ENCODE results near the gene CREB5. TPM values are rescaled to one million over a fixed set of nuclear protein-coding genes. Genes with fewer than 3 reads are reported as not detected.

Gene CREB5
- total RNA-seq, 1 experiment from 2014 or later = 2.1 TPM

DNA sequence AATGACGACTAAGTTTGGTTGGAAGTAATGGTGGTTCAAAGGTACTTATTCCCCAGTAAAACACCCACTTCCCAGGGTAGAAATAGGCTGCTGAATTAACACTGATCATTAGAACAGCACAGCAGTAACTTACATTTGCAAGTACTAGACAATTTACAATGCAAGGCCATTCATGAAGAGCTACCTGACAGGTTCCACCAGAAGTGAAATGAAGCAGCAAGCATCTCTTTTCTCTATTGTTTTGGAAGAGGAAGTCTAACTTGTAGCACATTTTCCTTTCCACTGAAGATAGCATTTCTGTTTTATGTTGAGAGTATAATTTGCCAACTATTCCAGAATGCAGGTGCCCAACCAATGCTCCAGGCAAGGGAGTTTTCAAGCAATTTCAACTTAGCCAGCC, 145.9 kb downstream of the CREB5 start:
- CTCF ChIA-PET = no interaction called here
- H3K9me2 ChIP-seq (ENCODE audit: insufficient read depth) = no peaks in the 10 kb centered on the region
- H4K20me1 ChIP-seq (ENCODE audit: insufficient read depth) = no peaks in the 10 kb centered on the region
- H3K79me2 ChIP-seq (ENCODE audit: low read depth) = no peaks in the 10 kb centered on the region
- H3K4me3 ChIP-seq = no peak overlapping the region
- H3F3A ChIP-seq (ENCODE audit: insufficient read depth, low read depth) = peaks cover 4% of the 10 kb centered on the region; the same call in 1 of the 2 replicates
- no peaks in the 10 kb centered on the region for H3K9me3 ChIP-seq (ENCODE audit: insufficient read depth, low read depth)
- no TSS peak for BruUV-seq (replicated peaks)
- no peak overlapping the region for H2AFZ ChIP-seq
- intact Hi-C loops (cut with micrococcal nuclease; ENCODE audit: unreplicated experiment) = no loop called here
- H3K27ac ChIP-seq = no peak overlapping the region
- H3K36me3 ChIP-seq (ENCODE audit: low read depth) = no peaks in the 10 kb centered on the region
- H3K27me3 ChIP-seq (ENCODE audit: insufficient read depth, low read depth) = peaks cover 4% of the 10 kb centered on the region; the same call in 1 of the 2 replicates
- peak overlapping the region; percentile 39 for H3K4me2 ChIP-seq
- peak in 1 of 2 experiments; percentile 71 for DNase-seq
- H3K4me1 ChIP-seq (replicated peaks; ENCODE audit: insufficient read depth) = peaks cover 13% of the 10 kb centered on the region
- POLR2A ChIA-PET (ENCODE audit: unreplicated experiment) = no interaction called here
- TF ChIP-seq, protein P1, sequence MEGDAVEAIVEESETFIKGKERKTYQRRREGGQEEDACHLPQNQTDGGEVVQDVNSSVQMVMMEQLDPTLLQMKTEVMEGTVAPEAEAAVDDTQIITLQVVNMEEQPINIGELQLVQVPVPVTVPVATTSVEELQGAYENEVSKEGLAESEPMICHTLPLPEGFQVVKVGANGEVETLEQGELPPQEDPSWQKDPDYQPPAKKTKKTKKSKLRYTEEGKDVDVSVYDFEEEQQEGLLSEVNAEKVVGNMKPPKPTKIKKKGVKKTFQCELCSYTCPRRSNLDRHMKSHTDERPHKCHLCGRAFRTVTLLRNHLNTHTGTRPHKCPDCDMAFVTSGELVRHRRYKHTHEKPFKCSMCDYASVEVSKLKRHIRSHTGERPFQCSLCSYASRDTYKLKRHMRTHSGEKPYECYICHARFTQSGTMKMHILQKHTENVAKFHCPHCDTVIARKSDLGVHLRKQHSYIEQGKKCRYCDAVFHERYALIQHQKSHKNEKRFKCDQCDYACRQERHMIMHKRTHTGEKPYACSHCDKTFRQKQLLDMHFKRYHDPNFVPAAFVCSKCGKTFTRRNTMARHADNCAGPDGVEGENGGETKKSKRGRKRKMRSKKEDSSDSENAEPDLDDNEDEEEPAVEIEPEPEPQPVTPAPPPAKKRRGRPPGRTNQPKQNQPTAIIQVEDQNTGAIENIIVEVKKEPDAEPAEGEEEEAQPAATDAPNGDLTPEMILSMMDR (conservative IDR thresholded peaks at IDR 0.05) = no peak
- no peak for TF ChIP-seq EZH2 (IDR thresholded peaks at IDR 0.05; ENCODE audit: low read depth)

DNA sequence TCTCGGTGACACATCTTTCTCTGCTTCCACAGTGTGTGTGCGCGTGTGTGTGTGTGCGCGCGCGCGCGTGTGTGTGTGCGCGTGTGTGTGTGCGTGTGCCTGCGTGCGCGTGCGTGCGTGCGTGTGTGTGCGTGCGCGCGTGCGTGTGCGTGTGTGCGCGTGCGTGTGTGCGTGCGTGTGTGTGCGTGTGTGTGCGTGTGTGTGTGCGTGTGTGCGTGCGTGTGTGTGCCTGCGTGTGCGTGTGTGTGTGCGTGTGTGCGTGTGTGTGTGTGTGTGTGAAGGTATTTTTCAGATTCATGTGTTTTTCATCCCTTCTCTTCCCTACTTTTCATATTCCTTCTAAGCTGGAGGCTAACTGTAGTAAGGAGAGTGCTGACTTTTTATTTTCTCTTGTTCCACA, 148.4 kb downstream of the CREB5 start:
- CTCF ChIA-PET = no interaction called here
- Histone ChIP-seq H2AFZ (no peak overlapping the region), H3K27me3 (ENCODE audit: insufficient read depth, low read depth) (peaks cover 10% of the 10 kb centered on the region; the same call in 1 of the 2 replicates), H3K9me3 (ENCODE audit: insufficient read depth, low read depth) (no peaks in the 10 kb centered on the region), H3K4me2 (no peak overlapping the region), H3K4me1 (replicated peaks; ENCODE audit: insufficient read depth) (peaks cover 13% of the 10 kb centered on the region), H3K79me2 (ENCODE audit: low read depth) (no peaks in the 10 kb centered on the region), H3K9me2 (ENCODE audit: insufficient read depth) (no peaks in the 10 kb centered on the region), H3K36me3 (ENCODE audit: low read depth) (no peaks in the 10 kb centered on the region), H3K27ac (no peak overlapping the region), H3F3A (ENCODE audit: insufficient read depth, low read depth) (peaks cover 4% of the 10 kb centered on the region; the same call in 1 of the 2 replicates), H4K20me1 (ENCODE audit: insufficient read depth) (no peaks in the 10 kb centered on the region), H3K4me3 (no peak overlapping the region)
- intact Hi-C loops (cut with micrococcal nuclease; ENCODE audit: unreplicated experiment) = no loop called here
- TF ChIP-seq, protein P1 (conservative IDR thresholded peaks at IDR 0.05) = no peak
- TF ChIP-seq EZH2 (IDR thresholded peaks at IDR 0.05; ENCODE audit: low read depth) = no peak
- POLR2A ChIA-PET (ENCODE audit: unreplicated experiment) = no interaction called here
- BruUV-seq (replicated peaks) = no TSS peak
- DNase-seq = no peak

DNA sequence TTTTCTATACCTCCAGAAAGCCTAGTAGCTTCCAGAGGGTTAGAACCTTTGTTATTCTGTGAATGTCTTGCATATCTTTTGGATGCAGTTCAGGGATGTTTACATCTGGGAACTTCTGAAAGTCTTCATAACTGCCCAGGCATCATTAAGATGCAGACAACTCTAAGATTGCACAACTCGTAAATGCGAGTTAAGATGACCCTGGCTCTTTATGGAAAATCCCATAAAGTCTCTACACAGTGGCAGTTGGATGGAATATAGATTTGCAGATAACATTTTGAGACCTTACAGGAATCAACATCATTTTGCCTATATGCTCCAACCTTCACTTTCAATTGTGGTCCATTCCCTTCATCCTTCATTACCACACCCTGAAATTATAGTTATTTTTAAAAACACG, 151.7 kb downstream of the CREB5 start:
- Histone ChIP-seq H3F3A (ENCODE audit: insufficient read depth, low read depth) (no peaks in the 10 kb centered on the region), H3K36me3 (ENCODE audit: low read depth) (no peaks in the 10 kb centered on the region), H3K27ac (no peak overlapping the region), H2AFZ (no peak overlapping the region), H3K79me2 (ENCODE audit: low read depth) (no peaks in the 10 kb centered on the region), H3K4me3 (no peak overlapping the region), H3K9me2 (ENCODE audit: insufficient read depth) (no peaks in the 10 kb centered on the region), H3K4me1 (replicated peaks; ENCODE audit: insufficient read depth) (no peaks in the 10 kb centered on the region; the same call in 1 of the 2 replicates), H3K4me2 (no peak overlapping the region), H3K9me3 (ENCODE audit: insufficient read depth, low read depth) (no peaks in the 10 kb centered on the region), H4K20me1 (ENCODE audit: insufficient read depth) (no peaks in the 10 kb centered on the region), H3K27me3 (ENCODE audit: insufficient read depth, low read depth) (peaks cover 16% of the 10 kb centered on the region; the same call in 1 of the 2 replicates)
- ChIA-PET CTCF (no interaction called here), POLR2A (ENCODE audit: unreplicated experiment) (no interaction called here)
- no peak for TF ChIP-seq EZH2 (IDR thresholded peaks at IDR 0.05; ENCODE audit: low read depth)
- TF ChIP-seq, protein P1 (conservative IDR thresholded peaks at IDR 0.05) = no peak
- BruUV-seq (replicated peaks) = no TSS peak
- DNase-seq = no peak
- intact Hi-C loops (cut with micrococcal nuclease; ENCODE audit: unreplicated experiment) = no loop called here
